HG03558 (cell line): ENCODE results near the gene PPIB.
"Not testable (repeated sequence)": the region's sequence is repeated elsewhere in the genome, so short reads cannot be mapped to it uniquely, and the experiment has no call there.

Experiments
- ATAC-seq: cut with Tn5 transposase; IDR thresholded peaks from one replicate; pipeline ENCODE4 v1.9.1; 2021; ENCODE audit warnings: moderate number of reproducible peaks; ENCODE audit not compliant: unreplicated experiment; ENCODE audit errors: extremely low read depth

PPIB gene

GRCh38 chr15:64143276-64143675, 19.5 kb downstream of the PPIB start:
- no peak for ATAC-seq

- no peak for ATAC-seq
These were observed 20.9 kb downstream of the PPIB start for GRCh38 chr15:64141798-64142512.

- no peak for ATAC-seq
These were observed 24.4 kb downstream of the PPIB start for GRCh38 chr15:64138331-64138941.

GRCh38 chr15:64137226-64137833, 25.5 kb downstream of the PPIB start:
- ATAC-seq = no peak

GRCh38 chr15:64136347-64136746, 26.5 kb downstream of the PPIB start:
- ATAC-seq = no peak

- ATAC-seq = no peak
These were observed 28.4 kb downstream of the PPIB start for GRCh38 chr15:64134345-64134829.

- no peak for ATAC-seq
These were observed 29.0 kb downstream of the PPIB start for GRCh38 chr15:64133623-64134344.

- ATAC-seq = no peak
These were observed 30.6 kb downstream of the PPIB start for GRCh38 chr15:64132217-64132616.

- ATAC-seq = no peak
These were observed 31.3 kb downstream of the PPIB start for GRCh38 chr15:64131547-64131946.

- no peak for ATAC-seq
These were observed 32.7 kb downstream of the PPIB start for GRCh38 chr15:64130159-64130558.

- ATAC-seq = no peak
These were observed 35.1 kb downstream of the PPIB start for GRCh38 chr15:64127521-64128270.

GRCh38 chr15:64125978-64126377, 36.8 kb downstream of the PPIB start:
- no peak for ATAC-seq

GRCh38 chr15:64122936-64123351, 39.9 kb downstream of the PPIB start:
- ATAC-seq = no peak

- no peak for ATAC-seq
These were observed 40.4 kb downstream of the PPIB start for GRCh38 chr15:64122444-64122843.

GRCh38 chr15:64121614-64122013, 41.2 kb downstream of the PPIB start:
- no peak for ATAC-seq

- ATAC-seq = not testable (repeated sequence)
These were observed 42.5 kb downstream of the PPIB start for GRCh38 chr15:64120322-64120721.

GRCh38 chr15:64117759-64118487, 44.9 kb downstream of the PPIB start:
- no peak for ATAC-seq

- no peak for ATAC-seq
These were observed 49.9 kb downstream of the PPIB start for GRCh38 chr15:64112904-64113303.

- no peak for ATAC-seq
These were observed 50.6 kb downstream of the PPIB start for GRCh38 chr15:64112073-64112772.
